Measurements from ENCODE around the gene GALNT18.

Gene GALNT18

GRCh38 chr11:11294551-11294855 lies 327.3 kb downstream of the GALNT18 start:
- no peak for FAIRE-seq

- no peak for FAIRE-seq
Observed at GRCh38 chr11:11293798-11294550, 327.8 kb downstream of the GALNT18 start.

- no peak for FAIRE-seq
Observed at GRCh38 chr11:11292839-11293238, 329.0 kb downstream of the GALNT18 start.

DNA sequence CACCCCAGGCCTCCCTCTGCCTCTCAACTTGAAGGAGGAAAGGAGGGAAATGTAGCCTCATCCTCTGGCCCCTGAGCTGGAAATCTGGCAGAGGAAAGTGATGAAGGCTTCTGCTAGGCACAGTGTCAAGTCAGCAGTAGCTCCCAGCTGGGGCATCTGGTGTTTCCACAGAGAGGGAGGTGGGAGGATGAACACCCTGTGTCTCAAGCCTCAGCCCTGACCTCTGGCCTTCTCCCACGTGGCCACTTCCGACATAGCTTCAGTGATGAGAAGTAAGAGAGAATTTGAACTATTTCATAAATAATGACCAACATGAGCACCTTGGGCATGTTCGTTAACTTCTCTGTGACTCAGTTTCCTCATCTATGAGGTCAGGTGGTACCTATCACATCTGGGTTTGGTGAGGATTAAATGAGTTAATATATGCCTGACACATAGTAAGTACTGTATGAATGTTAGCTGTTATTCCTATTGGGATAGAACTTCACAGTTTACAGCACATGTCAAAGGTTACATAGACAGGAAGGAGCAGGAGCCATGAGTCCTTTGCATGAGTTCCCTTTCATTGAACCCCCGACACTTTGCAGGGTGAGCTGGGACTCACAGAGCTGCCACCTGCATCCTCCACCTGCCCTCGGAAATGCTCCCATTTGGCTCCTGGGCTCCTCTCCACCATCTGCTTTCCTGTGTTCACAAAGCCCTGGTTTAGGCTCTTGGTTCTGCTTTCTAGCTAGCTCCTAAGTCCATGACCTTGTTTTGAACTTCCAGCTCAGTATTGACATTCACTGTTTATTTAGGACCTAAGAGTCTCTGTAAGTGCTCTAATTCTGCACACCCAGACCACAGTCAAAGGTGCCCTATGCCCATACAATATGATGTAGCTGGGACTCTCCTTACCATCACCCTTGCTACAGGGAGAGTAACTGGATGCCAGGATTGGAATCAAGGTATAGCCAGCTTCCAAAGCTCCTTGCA lies 330.5 kb downstream of the GALNT18 start:
- FAIRE-seq, result no peak

GRCh38 chr11:11290354-11290753 lies 331.5 kb downstream of the GALNT18 start:
- FAIRE-seq, result no peak

GRCh38 chr11:11289669-11290068 lies 332.1 kb downstream of the GALNT18 start:
- no peak for FAIRE-seq

GRCh38 chr11:11288972-11289616 lies 332.7 kb downstream of the GALNT18 start:
- FAIRE-seq, result no peak

DNA sequence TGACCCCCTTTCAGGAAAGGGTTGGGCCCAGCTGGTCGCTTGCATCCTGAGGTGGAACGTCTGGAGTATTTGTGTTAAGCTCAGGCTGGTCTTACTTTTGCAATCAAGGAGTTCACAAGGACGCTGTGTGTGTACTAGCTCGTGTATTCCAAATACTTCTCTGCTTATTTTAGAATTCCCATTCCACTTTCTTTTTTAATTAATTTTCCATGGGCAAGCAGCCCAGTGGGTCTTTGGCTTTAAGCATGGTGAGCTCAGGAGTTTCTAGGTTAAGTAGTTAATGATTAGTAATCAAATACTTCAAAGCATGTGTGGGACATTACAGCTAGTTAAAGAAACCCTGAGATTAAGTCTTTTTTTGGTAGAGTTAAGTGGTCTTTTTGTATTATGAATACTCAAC lies 337.3 kb downstream of the GALNT18 start:
- FAIRE-seq, result no peak

DNA sequence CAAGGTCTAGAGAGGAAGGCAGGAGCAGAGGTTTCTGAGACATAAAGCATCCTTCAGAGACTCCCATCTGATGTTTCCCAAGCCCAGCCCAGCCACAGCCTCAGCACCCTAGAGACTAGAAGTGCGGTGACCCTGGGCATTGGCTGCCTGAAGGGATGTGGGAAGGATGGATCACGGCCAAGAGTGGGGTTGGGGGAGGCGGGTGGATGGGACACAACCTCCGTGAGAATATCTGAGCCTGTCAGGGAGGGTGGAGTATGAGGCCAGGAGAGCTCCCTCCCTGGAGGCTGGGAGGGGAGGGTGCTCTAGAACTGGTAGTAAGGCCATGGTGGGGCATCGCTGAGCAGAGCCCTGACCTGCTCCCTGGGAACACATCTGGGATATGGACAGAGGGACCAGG lies 340.2 kb downstream of the GALNT18 start:
- no peak for FAIRE-seq

GRCh38 chr11:11280826-11281225 lies 341.0 kb downstream of the GALNT18 start:
- no peak for FAIRE-seq

GRCh38 chr11:11279956-11280689 lies 341.7 kb downstream of the GALNT18 start:
- no peak for FAIRE-seq

DNA sequence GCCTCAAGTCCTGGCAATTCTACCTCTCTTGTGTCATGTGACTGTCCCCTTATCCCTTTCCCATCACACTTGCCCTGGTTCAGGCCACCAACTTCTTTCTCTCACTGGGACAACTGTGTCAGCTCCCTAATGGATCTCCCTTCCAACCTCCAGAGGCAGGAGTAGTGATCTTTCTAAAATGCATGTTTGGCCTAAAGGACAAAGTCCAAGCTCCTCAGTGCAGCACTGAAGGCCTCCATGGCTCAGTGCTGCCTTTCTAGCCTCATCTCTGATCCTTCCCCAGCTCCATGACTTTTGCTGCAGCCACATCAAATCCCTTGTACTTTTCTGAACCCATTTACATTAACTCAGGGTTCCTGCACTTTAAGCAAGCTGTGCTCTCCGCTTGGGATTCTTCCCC lies 349.6 kb downstream of the GALNT18 start:
- no peak for FAIRE-seq

GRCh38 chr11:11270236-11270775 lies 351.5 kb downstream of the GALNT18 start:
- no peak for FAIRE-seq

DNA sequence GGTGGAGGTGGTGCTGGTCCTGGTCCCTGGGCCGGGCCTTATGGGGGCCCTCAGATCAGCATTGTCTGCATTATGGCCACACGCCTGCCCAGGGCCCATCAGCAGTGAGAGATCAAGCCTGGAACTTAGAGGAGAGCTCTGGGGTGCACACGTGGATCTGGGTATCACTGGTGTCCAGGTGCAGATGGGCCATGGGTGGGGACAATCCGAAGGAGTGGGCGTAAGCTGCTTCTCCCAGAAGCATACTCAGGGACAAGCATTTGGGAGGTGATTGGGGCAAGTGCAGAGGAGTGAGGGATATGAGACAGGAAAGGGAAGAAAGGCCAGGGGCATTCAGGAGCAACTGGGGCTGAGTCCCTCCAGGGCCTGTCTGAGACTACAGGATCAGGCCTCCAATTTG lies 353.1 kb downstream of the GALNT18 start:
- FAIRE-seq, result no peak

- FAIRE-seq, result no peak
Observed at GRCh38 chr11:11268119-11268518, 353.7 kb downstream of the GALNT18 start.

DNA sequence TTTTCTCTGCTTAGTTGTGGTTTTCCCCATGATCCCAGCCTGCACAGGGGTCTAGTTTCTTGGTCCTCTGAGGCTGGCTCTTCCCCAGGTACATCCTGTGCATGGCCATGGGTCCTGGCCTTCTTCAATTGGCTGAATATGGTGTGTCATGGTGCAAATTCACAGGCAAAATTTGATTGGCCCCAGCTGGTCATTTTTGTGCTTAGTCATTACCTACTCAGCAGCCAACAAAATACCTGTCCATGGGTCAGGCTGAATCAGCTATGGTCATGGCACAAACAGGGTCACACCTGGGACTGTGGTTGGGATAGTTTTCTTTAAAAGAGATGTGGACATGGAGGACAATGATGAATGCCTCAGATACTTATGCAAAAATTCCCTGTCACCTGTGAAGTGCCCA lies 354.5 kb downstream of the GALNT18 start:
- no peak for FAIRE-seq

GRCh38 chr11:11265994-11266606 lies 355.7 kb downstream of the GALNT18 start:
- FAIRE-seq, result no peak

GRCh38 chr11:11265320-11265719 lies 356.5 kb downstream of the GALNT18 start:
- no peak for FAIRE-seq

DNA sequence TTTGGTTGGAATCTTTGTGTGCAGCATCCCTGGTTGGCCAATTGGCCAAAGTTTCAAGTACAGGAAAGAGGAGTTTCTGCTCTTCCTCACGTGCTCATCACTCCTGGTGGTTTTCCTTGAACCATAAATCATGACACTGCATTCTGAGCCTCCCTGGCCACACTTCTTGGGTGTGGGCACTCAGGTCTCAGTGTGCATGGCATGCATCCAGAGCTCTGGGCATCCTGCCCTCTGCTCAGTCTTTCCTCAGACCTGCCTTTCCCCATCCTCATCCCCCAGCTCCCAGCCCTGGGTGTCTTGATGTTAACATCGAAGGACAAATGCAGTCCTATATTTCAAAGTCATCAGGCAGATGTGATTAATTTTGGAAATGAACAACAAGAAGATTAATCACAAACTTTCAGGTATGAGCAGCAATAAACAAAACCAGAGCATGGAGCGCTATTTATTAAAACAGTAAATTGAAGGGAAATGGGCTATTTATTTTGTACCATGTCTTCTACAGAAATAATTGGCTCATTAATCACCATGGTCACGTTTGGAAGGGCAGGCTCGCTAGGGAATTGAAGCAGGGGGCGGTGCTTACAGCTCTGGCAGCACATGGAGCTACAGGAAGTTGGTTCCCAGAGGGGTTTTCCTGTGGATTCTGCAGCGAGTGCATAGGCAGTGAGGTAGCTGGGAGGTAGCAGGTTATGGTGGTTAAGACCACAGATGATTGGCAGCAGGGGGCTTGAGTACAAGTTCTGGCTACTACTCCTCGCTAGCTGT lies 358.4 kb downstream of the GALNT18 start:
- no peak for FAIRE-seq

GRCh38 chr11:11262171-11262920 lies 359.5 kb downstream of the GALNT18 start:
- no peak for FAIRE-seq

Measured in endometrium (tissue), 2 donors.